Keratinocyte (primary cell): ENCODE data around the gene MTERF4. TPM values are rescaled to one million over a fixed set of nuclear protein-coding genes. Genes with fewer than 3 reads are reported as not detected.

Experiments
- DNase-seq: peaks from one replicate; pipeline ENCODE4 v3.0.0-alpha.2; 2011; ENCODE audit warnings: low read depth, missing footprints, low spot score
- FAIRE-seq: peaks from 2 replicates; lab custom pipeline; 2011; peaks lifted over from hg19 to GRCh38; lab: Jason Lieb, UNC
- H2AFZ ChIP-seq: 2 replicates; pipeline ENCODE4 v1.6.0; 2012; ENCODE audit warnings: low read length, control low read depth, inconsistent platforms; ENCODE audit not compliant: control insufficient read depth
- H3K27ac ChIP-seq: 2 replicates; pipeline ENCODE4 v1.5.1; 2011; ENCODE audit warnings: low read length; ENCODE audit not compliant: control insufficient read depth, insufficient read depth
- H3K27me3 ChIP-seq: 3 replicates; pipeline ENCODE4 v1.6.0; 2011; ENCODE audit warnings: low read length; ENCODE audit not compliant: control insufficient read depth, insufficient read depth; ENCODE audit errors: extremely low read depth
- H3K36me3 ChIP-seq, 2 experiments: 2 replicates in 1 of 2; 3 replicates in 1 of 2; pipeline ENCODE4 v1.5.1; 2011; ENCODE audit warnings: low read length in 2 of 2, mild to moderate bottlenecking in 1 of 2; ENCODE audit not compliant: control insufficient read depth in 2 of 2, insufficient read depth in 2 of 2; ENCODE audit errors: extremely low read depth in 1 of 2
- H3K4me1 ChIP-seq: 3 replicates; pipeline ENCODE4 v1.5.1; 2011; ENCODE audit warnings: low read length; ENCODE audit not compliant: control insufficient read depth, insufficient read depth; ENCODE audit errors: extremely low read depth
- H3K4me2 ChIP-seq: 3 replicates; pipeline ENCODE4 v1.6.0; 2011; ENCODE audit warnings: low read depth, low read length; ENCODE audit not compliant: control insufficient read depth, insufficient read depth; ENCODE audit errors: extremely low read depth
- H3K4me3 ChIP-seq, 3 experiments: fragments of 200-600 bp in 1 of 3; sonication (generic) in 1 of 3; 2 replicates in 2 of 3; 3 replicates in 1 of 3; pipeline ENCODE4 v1.5.1; 2011 to 2016; ENCODE audit warnings: low read length in 3 of 3, mild to moderate bottlenecking in 3 of 3, control low read depth in 2 of 3, inconsistent platforms in 1 of 3, low read depth in 1 of 3, mixed read lengths in 1 of 3, mixed run types in 1 of 3, moderate library complexity in 1 of 3; ENCODE audit not compliant: control insufficient read depth in 2 of 3, insufficient read depth in 2 of 3; ENCODE audit errors: extremely low read depth in 1 of 3
- H3K79me2 ChIP-seq: 2 replicates; pipeline ENCODE4 v1.6.0; 2012; ENCODE audit warnings: low read length; ENCODE audit not compliant: control insufficient read depth, insufficient read depth
- H3K9ac ChIP-seq: 3 replicates; pipeline ENCODE4 v1.6.0; 2011; ENCODE audit warnings: low read length; ENCODE audit not compliant: control insufficient read depth, insufficient read depth; ENCODE audit errors: extremely low read depth
- H3K9me1 ChIP-seq: 3 replicates; pipeline ENCODE4 v1.6.0; 2011; ENCODE audit warnings: low read length; ENCODE audit not compliant: control insufficient read depth, insufficient read depth; ENCODE audit errors: extremely low read depth
- H3K9me3 ChIP-seq: 2 replicates; pipeline ENCODE4 v1.5.1; 2012; ENCODE audit warnings: low read depth, low read length; ENCODE audit not compliant: control insufficient read depth
- H4K20me1 ChIP-seq: 3 replicates; pipeline ENCODE4 v1.6.0; 2011; ENCODE audit warnings: low read length; ENCODE audit not compliant: control insufficient read depth, insufficient read depth; ENCODE audit errors: extremely low read depth
- CTCF ChIP-seq, 3 experiments: IDR thresholded peaks in 1 of 3; conservative IDR thresholded peaks in 1 of 3; optimal IDR thresholded peaks in 1 of 3; 2 replicates in 2 of 3; 3 replicates in 1 of 3; pipeline versions ENCODE3 to v1.5.1; 2011; ENCODE audit warnings: low read length in 3 of 3, mild to moderate bottlenecking in 3 of 3, moderate library complexity in 2 of 3, control low read depth in 1 of 3, inconsistent platforms in 1 of 3; ENCODE audit not compliant: insufficient read depth in 2 of 3; ENCODE audit errors: extremely low read depth in 1 of 3
- EZH2 ChIP-seq: IDR thresholded peaks from one replicate; pipeline ENCODE4 v1.6.1; 2012; ENCODE audit warnings: inconsistent platforms, mild to moderate bottlenecking, low read length, moderate library complexity
- dilution Hi-C: fragments of 300-500 bp; cut with MboI; formaldehyde crosslinking; loops from one replicate; pipeline ENCODE4 v1.7.0; 2020; ENCODE audit warnings: low sequenced_read_pairs; ENCODE audit not compliant: extremely low pct_ligation_motif_present
- polyA plus RNA-seq, 5 experiments: library from polyadenylated mRNA; depleted of rRNA in 3 of 5; stranded (reverse) in 3 of 5; stranded (forward) in 1 of 5; unstranded in 1 of 5; fragments of >200 nt; gene quantifications; 1 replicate in 1 of 5; 2 replicates in 3 of 5; 3 replicates in 1 of 5; pipeline versions ENCODE4 v1.2.1 to v1.2.3, GENCODE V29; 2011 to 2012; ENCODE audit warnings: missing spikeins in 2 of 5, low read depth in 1 of 5, low replicate concordance in 1 of 5

MTERF4 gene
- polyA plus RNA-seq, 1 donor (not counting 4 experiments of a cell fraction or from before 2014, with no cell fraction given): 28.5 TPM

- H4K20me1 ChIP-seq: peaks cover 3% of the 10 kb centered on the region
- no peaks in the 10 kb centered on the region for H3K79me2 ChIP-seq
- FAIRE-seq (no peak), DNase-seq (no peak)
- H2AFZ ChIP-seq: no peak overlapping the region
- H3K9ac ChIP-seq: no peak overlapping the region
- TF ChIP-seq EZH2 (no peak), CTCF (optimal IDR thresholded peaks at IDR 0.05 in 1 of 3, IDR thresholded peaks at IDR 0.05 in 1 of 3, conservative IDR thresholded peaks at IDR 0.05 in 1 of 3; ENCODE audit: extremely low read depth in 1 of 3, insufficient read depth in 2 of 3, low read length in 3 of 3) (no peak)
- dilution Hi-C loops: no loop called here
- H3K4me2 ChIP-seq: no peak overlapping the region
- H3K27me3 ChIP-seq: no peaks in the 10 kb centered on the region
- no peaks in the 10 kb centered on the region for H3K4me1 ChIP-seq
- H3K4me3 ChIP-seq: no peak overlapping the region
- no peaks in the 10 kb centered on the region for H3K9me3 ChIP-seq
- H3K9me1 ChIP-seq: no peaks in the 10 kb centered on the region
- H3K36me3 ChIP-seq: no peaks in the 10 kb centered on the region
- H3K27ac ChIP-seq: no peak overlapping the region
These were observed 50.3 kb downstream of the MTERF4 start for GRCh38 chr2:241051578-241052487.

GRCh38 chr2:241050624-241051577 lies 51.2 kb downstream of the MTERF4 start:
- Histone ChIP-seq H3K9ac (no peak overlapping the region), H4K20me1 (peaks cover 3% of the 10 kb centered on the region), H3K36me3 (no peaks in the 10 kb centered on the region), H3K79me2 (no peaks in the 10 kb centered on the region), H3K4me2 (no peak overlapping the region), H2AFZ (no peak overlapping the region), H3K4me1 (no peaks in the 10 kb centered on the region), H3K9me1 (no peaks in the 10 kb centered on the region), H3K27ac (no peak overlapping the region), H3K9me3 (no peaks in the 10 kb centered on the region), H3K4me3 (no peak overlapping the region), H3K27me3 (no peaks in the 10 kb centered on the region)
- dilution Hi-C loops: no loop called here
- no peak for FAIRE-seq
- TF ChIP-seq EZH2 (no peak), CTCF (optimal IDR thresholded peaks at IDR 0.05 in 1 of 3, IDR thresholded peaks at IDR 0.05 in 1 of 3, conservative IDR thresholded peaks at IDR 0.05 in 1 of 3; ENCODE audit: extremely low read depth in 1 of 3, insufficient read depth in 2 of 3, low read length in 3 of 3) (no peak)
- no peak for DNase-seq
